ENCODE measurements around the gene ASB4. TPM values are rescaled to one million over a fixed set of nuclear protein-coding genes. Genes with fewer than 3 reads are reported as not detected.

The ASB4 gene
- polyA plus RNA-seq, 2 of the 4 experiments (the other 2 are of a cell fraction), result 1.4 to 3.1 TPM

GRCh38 chr7:95471071-95471470 lies 14.7 kb upstream of the ASB4 start:
- POLR2A ChIA-PET, result interaction anchor here (1.2 to 1.6 kb wide), 2 partner anchors 30 to 36 kb away, joined by 6 to 8 read pairs; partner anchors contain the start of gene PON2
- no peaks in the 10 kb centered on the region; the same call in 2 of the 3 replicates for H3K9me3 ChIP-seq
- CTCF ChIA-PET, result interaction anchor here (2.5 kb wide), 1 partner anchor 75 kb away, joined by 13 read pairs; the partner anchor contains the start of gene PON3
- TF ChIP-seq EHF (CRISPR knock-in tag; IDR thresholded peaks at IDR 0.05), result 0 out of 2 replicates have a peak, but pooled peaks have one; percentile 24
- no peak for TF ChIP-seq HDAC2 (IDR thresholded peaks at IDR 0.05)
- no peak for FAIRE-seq
- H3K27ac ChIP-seq, result peak overlapping the region; percentile 92 to 94
- H3K4me2 ChIP-seq, result peak overlapping the region; percentile 58
- H3K4me1 ChIP-seq, result peaks cover 43% of the 10 kb centered on the region
- ATAC-seq, result peak in 1 of 2 experiments; percentile 49; a peak in 3 of 6 replicates
- peak in 1 of 2 experiments; percentile 17 for DNase-seq (ENCODE audit: low read depth in 1 of 2, low spot score in 1 of 2)
- H3K4me3 ChIP-seq, result peak overlapping the region; percentile 17; the same call in 1 of the 3 replicates
- 61% methylated on average over 3 of the region's 3 CpGs for WGBS (ENCODE audit: missing lambda C conversion rate)

GRCh38 chr7:95472581-95473161 lies 13.1 kb upstream of the ASB4 start:
- Histone ChIP-seq H3K9me3 (no peaks in the 10 kb centered on the region), H3K4me2 (0 out of 3 replicates have a peak overlapping the region, but pooled peaks have one; percentile 1), H3K4me1 (peaks cover 57% of the 10 kb centered on the region), H3K27ac (peak overlapping the region; percentile 92 to 94), H3K4me3 (no peak overlapping the region)
- TF ChIP-seq RAD21 (conservative IDR thresholded peaks at IDR 0.05 in 1 of 2, IDR thresholded peaks at IDR 0.05 in 1 of 2), result no peak
- TF ChIP-seq POLR2A (IDR thresholded peaks at IDR 0.05; ENCODE audit: low read length), result no peak
- TF ChIP-seq, protein P1, sequence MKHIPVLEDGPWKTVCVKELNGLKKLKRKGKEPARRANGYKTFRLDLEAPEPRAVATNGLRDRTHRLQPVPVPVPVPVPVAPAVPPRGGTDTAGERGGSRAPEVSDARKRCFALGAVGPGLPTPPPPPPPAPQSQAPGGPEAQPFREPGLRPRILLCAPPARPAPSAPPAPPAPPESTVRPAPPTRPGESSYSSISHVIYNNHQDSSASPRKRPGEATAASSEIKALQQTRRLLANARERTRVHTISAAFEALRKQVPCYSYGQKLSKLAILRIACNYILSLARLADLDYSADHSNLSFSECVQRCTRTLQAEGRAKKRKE (CRISPR knock-in tag; IDR thresholded peaks at IDR 0.05; ENCODE audit: low read depth), result no peak
- no peak for TF ChIP-seq FOXS1 (CRISPR knock-in tag; IDR thresholded peaks at IDR 0.05)
- TF ChIP-seq, protein P2, sequence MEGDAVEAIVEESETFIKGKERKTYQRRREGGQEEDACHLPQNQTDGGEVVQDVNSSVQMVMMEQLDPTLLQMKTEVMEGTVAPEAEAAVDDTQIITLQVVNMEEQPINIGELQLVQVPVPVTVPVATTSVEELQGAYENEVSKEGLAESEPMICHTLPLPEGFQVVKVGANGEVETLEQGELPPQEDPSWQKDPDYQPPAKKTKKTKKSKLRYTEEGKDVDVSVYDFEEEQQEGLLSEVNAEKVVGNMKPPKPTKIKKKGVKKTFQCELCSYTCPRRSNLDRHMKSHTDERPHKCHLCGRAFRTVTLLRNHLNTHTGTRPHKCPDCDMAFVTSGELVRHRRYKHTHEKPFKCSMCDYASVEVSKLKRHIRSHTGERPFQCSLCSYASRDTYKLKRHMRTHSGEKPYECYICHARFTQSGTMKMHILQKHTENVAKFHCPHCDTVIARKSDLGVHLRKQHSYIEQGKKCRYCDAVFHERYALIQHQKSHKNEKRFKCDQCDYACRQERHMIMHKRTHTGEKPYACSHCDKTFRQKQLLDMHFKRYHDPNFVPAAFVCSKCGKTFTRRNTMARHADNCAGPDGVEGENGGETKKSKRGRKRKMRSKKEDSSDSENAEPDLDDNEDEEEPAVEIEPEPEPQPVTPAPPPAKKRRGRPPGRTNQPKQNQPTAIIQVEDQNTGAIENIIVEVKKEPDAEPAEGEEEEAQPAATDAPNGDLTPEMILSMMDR (IDR thresholded peaks at IDR 0.05), result no peak
- no peak for TF ChIP-seq ZNF302 (CRISPR knock-in tag; IDR thresholded peaks at IDR 0.05)
- TF ChIP-seq HOXB5 (CRISPR knock-in tag; IDR thresholded peaks at IDR 0.05), result no peak
- ATAC-seq (no peak), DNase-seq (ENCODE audit: low read depth in 1 of 2, low spot score in 1 of 2) (no peak), FAIRE-seq (no peak)
- 66% methylated on average over 8 of the region's 8 CpGs for WGBS (ENCODE audit: missing lambda C conversion rate)
- ChIA-PET CTCF (interaction anchor here (0.6 to 1.3 kb wide), 8 partner anchors 9 to 1183 kb away, joined by 3 to 4 read pairs (median 3); partner anchors contain the start of gene PON3), POLR2A (interaction anchor here (1.3 kb wide), 1 partner anchor 37 kb away, joined by 4 read pairs; the partner anchor contains the start of gene PON2)

DNA sequence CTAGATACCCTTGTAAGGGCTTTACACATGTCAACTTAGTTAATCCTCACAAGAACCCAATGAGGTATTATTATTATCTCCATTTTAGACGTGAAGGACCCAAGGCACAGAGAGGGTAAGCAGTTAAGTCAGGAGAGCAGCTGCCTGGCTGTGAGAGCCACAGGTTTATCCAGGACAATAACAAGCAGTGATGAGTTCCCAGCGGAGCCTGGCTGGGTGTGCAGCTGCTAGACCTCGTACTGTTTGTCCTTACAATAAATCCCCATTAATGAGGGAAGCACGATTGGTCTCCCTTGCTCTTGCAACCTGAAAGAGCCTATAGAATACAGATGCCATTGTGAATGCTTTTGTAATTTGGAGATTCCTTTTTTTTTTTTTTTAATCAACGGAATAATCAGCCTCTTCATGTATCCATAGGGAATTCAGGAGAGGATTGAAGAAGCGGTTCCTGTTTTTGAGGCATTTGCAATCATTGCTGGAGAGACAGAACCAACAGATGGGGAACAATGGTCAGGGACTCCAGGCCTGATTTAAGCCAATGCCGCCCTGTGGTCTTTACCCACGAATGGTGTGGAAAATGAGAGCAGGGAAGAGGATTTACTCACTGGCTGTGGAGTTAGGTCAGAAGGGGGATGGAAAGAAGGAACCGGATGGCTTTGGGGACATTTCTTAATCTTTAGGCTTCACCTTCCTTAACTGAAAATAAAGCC lies 12.3 kb upstream of the ASB4 start:
- FAIRE-seq, result no peak
- H3K4me3 ChIP-seq, result no peak overlapping the region
- H3K9me3 ChIP-seq, result no peaks in the 10 kb centered on the region
- CTCF ChIA-PET, result interaction anchor here (0.8 to 10.6 kb wide), 8 partner anchors 9 to 271 kb away, joined by 3 to 124 read pairs (median 3); partner anchors contain the start of gene PON3
- TF ChIP-seq HDAC2 (IDR thresholded peaks at IDR 0.05) (no peak), MAZ (IDR thresholded peaks at IDR 0.05; ENCODE audit: borderline replicate concordance, low read depth, low read length) (no peak), KDM1A (IDR thresholded peaks at IDR 0.05; ENCODE audit: low read depth) (no peak), EHF (CRISPR knock-in tag; IDR thresholded peaks at IDR 0.05) (no peak), POLR2A (IDR thresholded peaks at IDR 0.05; ENCODE audit: low read length) (no peak), TFCP2L1 (CRISPR knock-in tag; IDR thresholded peaks at IDR 0.05) (no peak), ESRRA (IDR thresholded peaks at IDR 0.05; ENCODE audit: borderline replicate concordance, low read length) (no peak), HOXB13 (CRISPR knock-in tag; IDR thresholded peaks at IDR 0.05; ENCODE audit: low read depth) (no peak), MYC (IDR thresholded peaks at IDR 0.05; ENCODE audit: borderline replicate concordance, low read length) (no peak), NR3C1 (IDR thresholded peaks at IDR 0.05) (no peak), HES2 (IDR thresholded peaks at IDR 0.05) (no peak), MAX (IDR thresholded peaks at IDR 0.05) (no peak), RFX5 (IDR thresholded peaks at IDR 0.05) (no peak), HEYL (CRISPR knock-in tag; IDR thresholded peaks at IDR 0.05) (no peak), TP53 (CRISPR knock-in tag; IDR thresholded peaks at IDR 0.05) (no peak), NPAS2 (CRISPR knock-in tag; IDR thresholded peaks at IDR 0.05; ENCODE audit: borderline replicate concordance) (no peak), GATA3 (IDR thresholded peaks at IDR 0.05; ENCODE audit: borderline replicate concordance) (no peak)
- no peak for DNase-seq (ENCODE audit: low read depth in 1 of 2, low spot score in 1 of 2)
- no peak for ATAC-seq
- no peak overlapping the region for H3K4me2 ChIP-seq
- H3K4me1 ChIP-seq, result peaks cover 64% of the 10 kb centered on the region
- 91% methylated on average over 9 of the region's 9 CpGs for WGBS (ENCODE audit: missing lambda C conversion rate)
- peak overlapping the region; percentile 92 to 94 for H3K27ac ChIP-seq
- POLR2A ChIA-PET, result interaction anchor here (1.3 kb wide), 1 partner anchor 38 kb away, joined by 4 read pairs; the partner anchor contains the start of gene PON2
